NT2/D1 (cell line): Measurements from ENCODE around the gene SYNPO.

Source experiments
- YY1 ChIP-seq: IDR thresholded peaks from 2 replicates; pipeline ENCODE4 v1.6.1; 2011; ENCODE audit not compliant: insufficient read length, insufficient read depth
- ZNF274 ChIP-seq: IDR thresholded peaks from 2 replicates; pipeline ENCODE4 v1.6.1; 2011; ENCODE audit warnings: mild to moderate bottlenecking, low read depth, low read length

- TF ChIP-seq ZNF274 (no peak), YY1 (no peak)
These were observed 44.1 kb upstream of the SYNPO start for GRCh38 chr5:150596313-150596712.
